HCT116 (cell line): ENCODE results near the gene MYH15. TPM values are rescaled to one million over a fixed set of nuclear protein-coding genes. Genes with fewer than 3 reads are reported as not detected.

ENCODE experiments used
- ATAC-seq: fragments of 200-7000 bp; cut with Tn5 transposase; 2 replicates; pipeline ENCODE4 v1.9.1; 2020; ENCODE audit warnings: mild to moderate bottlenecking, moderate library complexity
- BruUV-seq: library from RNA; stranded (reverse); fragments of 400-500 nt; replicated peaks from 2 replicates; lab custom pipeline; 2021; lab: Mats Ljungman, UMichigan
- CTCF ChIA-PET: fragments of 300-600 bp; sonication (Branson Sonifier 250); formaldehyde crosslinking; loops from one replicate; lab custom pipeline; 2021; ENCODE audit warnings: antibody characterized with exemption; lab: Charles Lee
- POLR2A ChIA-PET: fragments of 300-600, 350-600 bp; sonication (Branson Sonifier 250); formaldehyde crosslinking; loops from one replicate; lab custom pipeline; 2021; ENCODE audit warnings: antibody characterized with exemption; lab: Charles Lee
- RAD21 ChIA-PET, 2 experiments: fragments of 300-600 bp; sonication (Branson Sonifier 250); formaldehyde crosslinking; loops; one replicate each; lab custom pipeline; 2023; ENCODE audit warnings: low total read pairs in 2 of 2; ENCODE audit not compliant: uncharacterized antibody in 2 of 2, unreplicated experiment in 2 of 2, low non-redundant PET in 1 of 2; lab: Charles Lee
- DNase-seq: peaks from one replicate; pipeline ENCODE4 v3.0.0-alpha.2; 2010; ENCODE audit warnings: low read depth, low spot score
- H2AFZ ChIP-seq: fragments of 200-600 bp; shearing (Covaris generic), sonication (generic); 2 replicates; pipeline ENCODE4 v1.6.1; 2017; ENCODE audit warnings: low read depth, mixed run types, mixed read lengths, antibody characterized with exemption, low read length; ENCODE audit not compliant: poor library complexity, severe bottlenecking
- H3K27ac ChIP-seq: 2 replicates; pipeline ENCODE4 v1.5.1; 2012; ENCODE audit warnings: low read depth, low read length
- H3K27me3 ChIP-seq: fragments of 200-600 bp; sonication (generic); 2 replicates; pipeline ENCODE4 v1.6.1; 2016; ENCODE audit warnings: mixed run types, low read length, mixed read lengths; ENCODE audit not compliant: insufficient read depth
- H3K36me3 ChIP-seq, 2 experiments: fragments of 200-500 bp in 1 of 2; fragments of 200-600 bp in 1 of 2; sonication (Bioruptor generic) in 1 of 2; sonication (generic) in 1 of 2; 2 replicates each; pipeline versions ENCODE4 v1.5.1 to v1.6.1; 2014 to 2016; ENCODE audit warnings: low read length in 2 of 2, inconsistent platforms in 1 of 2, mixed read lengths in 1 of 2, mixed run types in 1 of 2; ENCODE audit not compliant: insufficient read depth in 2 of 2, control insufficient read depth in 1 of 2
- H3K4me1 ChIP-seq, 2 experiments: fragments of 200-600 bp in 1 of 2; sonication (generic) in 1 of 2; 2 replicates each; pipeline versions ENCODE4 v1.5.1 to v1.6.1; 2012 to 2017; ENCODE audit warnings: low read length in 2 of 2, inconsistent platforms in 1 of 2, mild to moderate bottlenecking in 1 of 2, mixed read lengths in 1 of 2, mixed run types in 1 of 2, moderate library complexity in 1 of 2; ENCODE audit not compliant: insufficient read depth in 2 of 2, control insufficient read depth in 1 of 2
- H3K4me2 ChIP-seq: fragments of 200-600 bp; sonication (generic); 2 replicates; pipeline ENCODE4 v1.6.1; 2017; ENCODE audit warnings: mixed run types, low read length, mixed read lengths
- H3K4me3 ChIP-seq, 2 experiments: fragments of 200-600 bp in 1 of 2; sonication (generic) in 1 of 2; replicated peaks in 1 of 2; 2 replicates each; pipeline ENCODE4 v1.5.1; 2011 to 2016; ENCODE audit warnings: low read length in 2 of 2, control low read depth in 1 of 2, low read depth in 1 of 2, mild to moderate bottlenecking in 1 of 2, mixed read lengths in 1 of 2, mixed run types in 1 of 2
- H3K79me2 ChIP-seq: fragments of 200-600 bp; sonication (generic); 2 replicates; pipeline ENCODE4 v1.6.1; 2017; ENCODE audit warnings: mild to moderate bottlenecking, mixed run types, low read length, moderate library complexity, mixed read lengths; ENCODE audit not compliant: insufficient read depth
- H3K9ac ChIP-seq: fragments of 200-600 bp; sonication (generic); 2 replicates; pipeline ENCODE4 v1.6.1; 2016; ENCODE audit warnings: low read length, mixed read lengths
- H3K9me2 ChIP-seq: fragments of 200-600 bp; sonication (generic), shearing (Covaris generic); 2 replicates; pipeline ENCODE4 v1.6.1; 2017; ENCODE audit warnings: mixed run types, mild to moderate bottlenecking, moderate library complexity; ENCODE audit not compliant: insufficient read depth
- H3K9me3 ChIP-seq, 2 experiments: fragments of 200-500 bp in 1 of 2; fragments of 200-600 bp in 1 of 2; sonication (Bioruptor generic) in 1 of 2; sonication (generic) in 1 of 2; 2 replicates each; pipeline ENCODE4 v1.6.1; 2014 to 2017; ENCODE audit warnings: low read length in 2 of 2, mixed read lengths in 2 of 2, inconsistent platforms in 1 of 2, low read depth in 1 of 2, mild to moderate bottlenecking in 1 of 2, mixed run types in 1 of 2, moderate library complexity in 1 of 2; ENCODE audit not compliant: control insufficient read depth in 1 of 2, insufficient read depth in 1 of 2
- H4K20me1 ChIP-seq: fragments of 200-600 bp; sonication (generic), shearing (Covaris generic); 2 replicates; pipeline ENCODE4 v1.6.1; 2017; ENCODE audit warnings: mixed run types, mild to moderate bottlenecking, moderate library complexity; ENCODE audit not compliant: insufficient read depth
- CEBPB ChIP-seq: IDR thresholded peaks from 2 replicates; pipeline ENCODE4 v1.6.1; 2012; ENCODE audit warnings: low read depth
- ELF1 ChIP-seq: IDR thresholded peaks from 2 replicates; pipeline ENCODE4 v1.6.1; 2012; ENCODE audit warnings: low read depth, borderline replicate concordance
- EZH2phosphoT487 ChIP-seq: fragments of 200-600 bp; IDR thresholded peaks from 2 replicates; pipeline ENCODE4 v1.6.1; 2018; ENCODE audit warnings: antibody characterized with exemption, borderline replicate concordance
- FOSL1 ChIP-seq: IDR thresholded peaks from 2 replicates; pipeline ENCODE4 v1.6.1; 2012; ENCODE audit warnings: low read depth
- JUND ChIP-seq: IDR thresholded peaks from 2 replicates; pipeline ENCODE4 v1.6.1; 2012
- POLR2AphosphoS5 ChIP-seq: IDR thresholded peaks from 2 replicates; pipeline ENCODE4 v1.6.1; 2011; ENCODE audit warnings: mild to moderate bottlenecking, low read depth, low read length, moderate library complexity
- RAD21 ChIP-seq: IDR thresholded peaks from 2 replicates; pipeline ENCODE4 v1.6.1; 2012; ENCODE audit warnings: low read depth, mild to moderate bottlenecking
- SIN3A ChIP-seq: IDR thresholded peaks from 2 replicates; pipeline ENCODE4 v1.6.1; 2012; ENCODE audit warnings: low read depth
- SP1 ChIP-seq: IDR thresholded peaks from 2 replicates; pipeline ENCODE4 v1.6.1; 2012; ENCODE audit warnings: low read depth
- SRF ChIP-seq: IDR thresholded peaks from 2 replicates; pipeline ENCODE4 v1.6.1; 2012; ENCODE audit warnings: low read depth
- YY1 ChIP-seq: IDR thresholded peaks from 2 replicates; pipeline ENCODE4 v1.6.1; 2011; ENCODE audit warnings: low read length, low read depth, moderate library complexity, mild to moderate bottlenecking; ENCODE audit not compliant: insufficient replicate concordance; ENCODE audit errors: extremely low read depth
- ZFX ChIP-seq: fragments of 450-650 bp; IDR thresholded peaks from 2 replicates; pipeline ENCODE4 v1.6.1; 2017
- ZNF274 ChIP-seq: fragments of 200-500 bp; sonication (Bioruptor generic); IDR thresholded peaks from 2 replicates; pipeline ENCODE4 v1.6.1; 2014; ENCODE audit warnings: mild to moderate bottlenecking, low read depth, low read length, inconsistent platforms
- intact Hi-C: fragments of 100-400 bp; cut with micrococcal nuclease; formaldehyde crosslinking; loops from 2 replicates; pipeline ENCODE4 v1.10.0; 2022
- total RNA-seq: library from RNA; stranded (reverse); gene quantifications from one replicate; pipeline ENCODE4 v1.2.1, GENCODE V29; 2021; ENCODE audit not compliant: unreplicated experiment
- TF ChIP-seq, protein P1 (sequence below), 3 experiments: fragments of 200-600 bp in 1 of 3; sonication (generic) in 1 of 3; IDR thresholded peaks in 2 of 3; conservative IDR thresholded peaks in 1 of 3; 2 replicates each; pipeline ENCODE4 v1.5.1; 2012 to 2017; ENCODE audit warnings: low read depth in 2 of 3, low read length in 2 of 3, antibody characterized with exemption in 1 of 3, borderline replicate concordance in 1 of 3, control low read depth in 1 of 3, mild to moderate bottlenecking in 1 of 3, mixed read lengths in 1 of 3, mixed run types in 1 of 3, moderate library complexity in 1 of 3; ENCODE audit not compliant: insufficient read depth in 1 of 3
- TF ChIP-seq, protein P2 (sequence below): IDR thresholded peaks from 2 replicates; pipeline ENCODE4 v1.6.1; 2012; ENCODE audit warnings: low read depth
- TF ChIP-seq, protein P3 (sequence below): IDR thresholded peaks from 2 replicates; pipeline ENCODE4 v1.6.1; 2011; ENCODE audit warnings: mild to moderate bottlenecking, low read length, moderate library complexity; ENCODE audit not compliant: insufficient replicate concordance; ENCODE audit errors: extremely low read depth
- TF ChIP-seq, protein P4 (sequence below): IDR thresholded peaks from 2 replicates; pipeline ENCODE4 v1.6.1; 2012

MYH15 gene
- total RNA-seq, 1 experiment from 2014 or later = 11.2 TPM

DNA sequence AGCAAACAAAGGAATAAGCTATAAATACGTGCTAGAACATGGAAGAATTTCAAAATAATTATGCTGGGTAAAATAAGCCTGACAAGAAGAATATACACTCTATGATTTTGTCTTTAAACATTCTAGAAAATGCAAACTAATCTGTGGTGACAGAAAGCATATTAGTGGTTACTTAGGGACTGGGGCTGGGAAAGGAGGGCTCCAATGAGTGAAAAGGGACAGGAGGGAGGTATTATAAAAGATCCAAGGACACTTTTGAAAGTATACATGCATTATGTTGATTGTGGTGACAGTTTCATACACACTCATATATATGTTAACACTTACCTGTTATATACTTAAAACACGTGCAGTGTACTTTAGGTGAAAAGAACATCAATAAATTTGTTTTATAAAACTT, 23.0 kb downstream of the MYH15 start:
- H2AFZ ChIP-seq = no peak overlapping the region
- H3K9ac ChIP-seq = no peak overlapping the region
- intact Hi-C loops = loop anchor here (5.0 kb wide), 1 partner anchor 595 kb away; no protein-coding TSS in a partner anchor
- H3K4me3 ChIP-seq = no peak overlapping the region
- CTCF ChIA-PET = interaction anchor here (0.7 to 3.1 kb wide), 5 partner anchors 9 to 428 kb away, joined by 3 to 28 read pairs (median 4); no protein-coding TSS in a partner anchor
- H3K4me1 ChIP-seq = peaks cover 0 to 5% of the 10 kb centered on the region in 2 experiments; a peak in 1 of 4 replicates
- POLR2A ChIA-PET = no interaction called here
- no peaks in the 10 kb centered on the region for H3K79me2 ChIP-seq
- no peaks in the 10 kb centered on the region for H3K9me2 ChIP-seq
- RAD21 ChIA-PET = no interaction called here
- H3K9me3 ChIP-seq = no peaks in the 10 kb centered on the region
- no peak for ATAC-seq
- no peaks in the 10 kb centered on the region for H3K36me3 ChIP-seq
- no TSS peak for BruUV-seq
- no peaks in the 10 kb centered on the region for H4K20me1 ChIP-seq
- no peak overlapping the region for H3K27ac ChIP-seq
- TF ChIP-seq ELF1 (no peak), YY1 (no peak), RAD21 (no peak), JUND (no peak), POLR2AphosphoS5 (no peak), ZFX (no peak), SIN3A (no peak), EZH2phosphoT487 (no peak), SP1 (no peak), SRF (no peak), FOSL1 (no peak), CEBPB (no peak), ZNF274 (no peak)
- TF ChIP-seq, protein P1, sequence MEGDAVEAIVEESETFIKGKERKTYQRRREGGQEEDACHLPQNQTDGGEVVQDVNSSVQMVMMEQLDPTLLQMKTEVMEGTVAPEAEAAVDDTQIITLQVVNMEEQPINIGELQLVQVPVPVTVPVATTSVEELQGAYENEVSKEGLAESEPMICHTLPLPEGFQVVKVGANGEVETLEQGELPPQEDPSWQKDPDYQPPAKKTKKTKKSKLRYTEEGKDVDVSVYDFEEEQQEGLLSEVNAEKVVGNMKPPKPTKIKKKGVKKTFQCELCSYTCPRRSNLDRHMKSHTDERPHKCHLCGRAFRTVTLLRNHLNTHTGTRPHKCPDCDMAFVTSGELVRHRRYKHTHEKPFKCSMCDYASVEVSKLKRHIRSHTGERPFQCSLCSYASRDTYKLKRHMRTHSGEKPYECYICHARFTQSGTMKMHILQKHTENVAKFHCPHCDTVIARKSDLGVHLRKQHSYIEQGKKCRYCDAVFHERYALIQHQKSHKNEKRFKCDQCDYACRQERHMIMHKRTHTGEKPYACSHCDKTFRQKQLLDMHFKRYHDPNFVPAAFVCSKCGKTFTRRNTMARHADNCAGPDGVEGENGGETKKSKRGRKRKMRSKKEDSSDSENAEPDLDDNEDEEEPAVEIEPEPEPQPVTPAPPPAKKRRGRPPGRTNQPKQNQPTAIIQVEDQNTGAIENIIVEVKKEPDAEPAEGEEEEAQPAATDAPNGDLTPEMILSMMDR (IDR thresholded peaks at IDR 0.05 in 2 of 3, conservative IDR thresholded peaks at IDR 0.05 in 1 of 3; ENCODE audit: borderline replicate concordance in 1 of 3, insufficient read depth in 1 of 3, low read depth in 2 of 3, low read length in 2 of 3) = no peak
- TF ChIP-seq, protein P2, sequence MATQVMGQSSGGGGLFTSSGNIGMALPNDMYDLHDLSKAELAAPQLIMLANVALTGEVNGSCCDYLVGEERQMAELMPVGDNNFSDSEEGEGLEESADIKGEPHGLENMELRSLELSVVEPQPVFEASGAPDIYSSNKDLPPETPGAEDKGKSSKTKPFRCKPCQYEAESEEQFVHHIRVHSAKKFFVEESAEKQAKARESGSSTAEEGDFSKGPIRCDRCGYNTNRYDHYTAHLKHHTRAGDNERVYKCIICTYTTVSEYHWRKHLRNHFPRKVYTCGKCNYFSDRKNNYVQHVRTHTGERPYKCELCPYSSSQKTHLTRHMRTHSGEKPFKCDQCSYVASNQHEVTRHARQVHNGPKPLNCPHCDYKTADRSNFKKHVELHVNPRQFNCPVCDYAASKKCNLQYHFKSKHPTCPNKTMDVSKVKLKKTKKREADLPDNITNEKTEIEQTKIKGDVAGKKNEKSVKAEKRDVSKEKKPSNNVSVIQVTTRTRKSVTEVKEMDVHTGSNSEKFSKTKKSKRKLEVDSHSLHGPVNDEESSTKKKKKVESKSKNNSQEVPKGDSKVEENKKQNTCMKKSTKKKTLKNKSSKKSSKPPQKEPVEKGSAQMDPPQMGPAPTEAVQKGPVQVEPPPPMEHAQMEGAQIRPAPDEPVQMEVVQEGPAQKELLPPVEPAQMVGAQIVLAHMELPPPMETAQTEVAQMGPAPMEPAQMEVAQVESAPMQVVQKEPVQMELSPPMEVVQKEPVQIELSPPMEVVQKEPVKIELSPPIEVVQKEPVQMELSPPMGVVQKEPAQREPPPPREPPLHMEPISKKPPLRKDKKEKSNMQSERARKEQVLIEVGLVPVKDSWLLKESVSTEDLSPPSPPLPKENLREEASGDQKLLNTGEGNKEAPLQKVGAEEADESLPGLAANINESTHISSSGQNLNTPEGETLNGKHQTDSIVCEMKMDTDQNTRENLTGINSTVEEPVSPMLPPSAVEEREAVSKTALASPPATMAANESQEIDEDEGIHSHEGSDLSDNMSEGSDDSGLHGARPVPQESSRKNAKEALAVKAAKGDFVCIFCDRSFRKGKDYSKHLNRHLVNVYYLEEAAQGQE = no peak
- TF ChIP-seq, protein P3, sequence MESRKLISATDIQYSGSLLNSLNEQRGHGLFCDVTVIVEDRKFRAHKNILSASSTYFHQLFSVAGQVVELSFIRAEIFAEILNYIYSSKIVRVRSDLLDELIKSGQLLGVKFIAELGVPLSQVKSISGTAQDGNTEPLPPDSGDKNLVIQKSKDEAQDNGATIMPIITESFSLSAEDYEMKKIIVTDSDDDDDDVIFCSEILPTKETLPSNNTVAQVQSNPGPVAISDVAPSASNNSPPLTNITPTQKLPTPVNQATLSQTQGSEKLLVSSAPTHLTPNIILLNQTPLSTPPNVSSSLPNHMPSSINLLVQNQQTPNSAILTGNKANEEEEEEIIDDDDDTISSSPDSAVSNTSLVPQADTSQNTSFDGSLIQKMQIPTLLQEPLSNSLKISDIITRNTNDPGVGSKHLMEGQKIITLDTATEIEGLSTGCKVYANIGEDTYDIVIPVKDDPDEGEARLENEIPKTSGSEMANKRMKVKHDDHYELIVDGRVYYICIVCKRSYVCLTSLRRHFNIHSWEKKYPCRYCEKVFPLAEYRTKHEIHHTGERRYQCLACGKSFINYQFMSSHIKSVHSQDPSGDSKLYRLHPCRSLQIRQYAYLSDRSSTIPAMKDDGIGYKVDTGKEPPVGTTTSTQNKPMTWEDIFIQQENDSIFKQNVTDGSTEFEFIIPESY = no peak
- TF ChIP-seq, protein P4, sequence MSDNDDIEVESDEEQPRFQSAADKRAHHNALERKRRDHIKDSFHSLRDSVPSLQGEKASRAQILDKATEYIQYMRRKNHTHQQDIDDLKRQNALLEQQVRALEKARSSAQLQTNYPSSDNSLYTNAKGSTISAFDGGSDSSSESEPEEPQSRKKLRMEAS = no peak
- H3K27me3 ChIP-seq = no peaks in the 10 kb centered on the region
- H3K4me2 ChIP-seq = no peak overlapping the region
- no peak for DNase-seq
